HepG2 (cell line): ENCODE results near the gene COASY. TPM values are rescaled to one million over a fixed set of nuclear protein-coding genes. Genes with fewer than 3 reads are reported as not detected.
A peak's percentile ranks its signal among the peaks of the same experiment; 100 is the strongest.

Source experiments
- ATAC-seq: fragments of 200-7000 bp; cut with Tn5 transposase; 3 replicates; pipeline ENCODE4 v1.9.1; 2020; ENCODE audit warnings: mild to moderate bottlenecking, moderate library complexity
- BruUV-seq: library from RNA; stranded (reverse); fragments of 400-500 nt; replicated peaks from 2 replicates; lab custom pipeline; 2021; lab: Mats Ljungman, UMichigan
- CTCF ChIA-PET: fragments of 300-600 bp; formaldehyde crosslinking; extraction: SDS; loops from one replicate; lab custom pipeline; 2021; ENCODE audit warnings: low total read pairs, inconsistent platforms, low intra/inter-chr PET ratio; lab: Yijun Ruan, JAX
- POLR2A ChIA-PET: fragments of 350-600 bp; sonication (Branson Sonifier 250); formaldehyde crosslinking; loops from one replicate; lab custom pipeline; 2020; ENCODE audit warnings: antibody characterized with exemption, inconsistent platforms; lab: Yijun Ruan, JAX
- DNase-seq: peaks from one replicate; pipeline ENCODE4 v3.0.0-alpha.2; 2015; ENCODE audit warnings: low spot score
- FAIRE-seq: peaks from 3 replicates; lab custom pipeline; 2011; peaks lifted over from hg19 to GRCh38; lab: Jason Lieb, UNC
- H2AFZ ChIP-seq: one replicate; pipeline ENCODE4 v1.6.1; 2011; ENCODE audit warnings: low read length, inconsistent platforms
- H3K27ac ChIP-seq: fragments of 300-600 bp; 3 replicates; pipeline ENCODE4 v1.8.0; 2011; ENCODE audit warnings: mixed run types, mild to moderate bottlenecking, mixed read lengths, low read length, inconsistent platforms; ENCODE audit not compliant: insufficient read depth; ENCODE audit errors: extremely low read length
- H3K27me3 ChIP-seq, 2 experiments: fragments of 200-600 bp in 1 of 2; 2 replicates in 1 of 2; 3 replicates in 1 of 2; pipeline versions ENCODE4 v1.6.0 to v1.8.0; 2011; ENCODE audit warnings: low read length in 2 of 2, mild to moderate bottlenecking in 2 of 2, moderate library complexity in 2 of 2, inconsistent platforms in 1 of 2; ENCODE audit not compliant: insufficient read depth in 2 of 2, control insufficient read depth in 1 of 2
- H3K36me3 ChIP-seq, 2 experiments: fragments of 200-600 bp in 1 of 2; replicated peaks in 1 of 2; 2 replicates in 1 of 2; 3 replicates in 1 of 2; pipeline versions ENCODE4 v1.5.1 to v1.8.0; 2011; ENCODE audit warnings: low read length in 2 of 2, inconsistent platforms in 1 of 2; ENCODE audit not compliant: insufficient read depth in 2 of 2, control insufficient read depth in 1 of 2
- H3K4me1 ChIP-seq: 2 replicates; pipeline ENCODE4 v1.5.1; 2012; ENCODE audit warnings: low read length, inconsistent platforms; ENCODE audit not compliant: insufficient read depth
- H3K4me2 ChIP-seq: 2 replicates; pipeline ENCODE4 v1.6.0; 2011; ENCODE audit warnings: low read depth, low read length, inconsistent platforms
- H3K4me3 ChIP-seq, 3 experiments: fragments of 200-600 bp in 1 of 3; sonication (generic), shearing (Covaris generic) in 1 of 3; replicated peaks in 1 of 3; 2 replicates each; pipeline ENCODE4 v1.5.1; 2011 to 2016; ENCODE audit warnings: low read length in 3 of 3, inconsistent platforms in 2 of 3, low read depth in 2 of 3, mild to moderate bottlenecking in 2 of 3, control low read depth in 1 of 3, mixed read lengths in 1 of 3; ENCODE audit not compliant: insufficient read depth in 1 of 3
- H3K79me2 ChIP-seq: one replicate; pipeline ENCODE4 v1.6.1; 2011; ENCODE audit warnings: low read length, inconsistent platforms; ENCODE audit not compliant: insufficient read depth
- H3K9ac ChIP-seq: 2 replicates; pipeline ENCODE4 v1.6.0; 2011; ENCODE audit warnings: mild to moderate bottlenecking, low read depth, low read length, inconsistent platforms; ENCODE audit not compliant: insufficient read depth
- H3K9me3 ChIP-seq: 2 replicates; pipeline ENCODE4 v1.5.1; 2012; ENCODE audit warnings: mild to moderate bottlenecking, low read length
- H4K20me1 ChIP-seq: 2 replicates; pipeline ENCODE4 v1.6.0; 2011; ENCODE audit warnings: inconsistent platforms, mild to moderate bottlenecking, low read length, moderate library complexity; ENCODE audit not compliant: insufficient read depth
- AGO2 ChIP-seq: fragments of 200-400 bp; formaldehyde crosslinking; optimal IDR thresholded peaks from 2 replicates; pipeline ENCODE3; 2017; ENCODE audit warnings: mild to moderate bottlenecking, low read depth, low read length, moderate library complexity
- DZIP1 ChIP-seq: sonication (generic); formaldehyde crosslinking; IDR thresholded peaks from 2 replicates; pipeline ENCODE4 v1.5.0; 2020; ENCODE audit warnings: mild to moderate bottlenecking, missing genetic modification reagents
- TEAD2 ChIP-seq: sonication (generic); formaldehyde crosslinking; IDR thresholded peaks from 2 replicates; pipeline ENCODE4 v1.9.0; 2021; ENCODE audit warnings: missing genetic modification reagents
- ZBTB4 ChIP-seq: sonication (generic); formaldehyde crosslinking; IDR thresholded peaks from 2 replicates; pipeline ENCODE4 v1.4.0; 2020; ENCODE audit warnings: missing genetic modification reagents, mild to moderate bottlenecking, borderline replicate concordance
- ZFY ChIP-seq: sonication (generic); formaldehyde crosslinking; IDR thresholded peaks from 2 replicates; pipeline ENCODE4 v1.4.0; 2020; ENCODE audit warnings: missing genetic modification reagents
- ZNF232 ChIP-seq: sonication (generic); formaldehyde crosslinking; IDR thresholded peaks from 2 replicates; pipeline ENCODE4 v1.4.0; 2020; ENCODE audit warnings: missing genetic modification reagents, borderline replicate concordance
- WGBS: methylation state at CpG from one replicate; pipeline ENCODE4 v1.1.6; 2017; ENCODE audit warnings: low lambda C conversion rate; 5-methylcytosine and 5-hydroxymethylcytosine counted together
- in situ Hi-C: cut with HindIII; loops from 2 replicates; pipeline ENCODE4 v1.10.0; 2017; ENCODE audit warnings: low pct_unique_long_range_greater_than_20kb; ENCODE audit not compliant: extremely low pct_ligation_motif_present
- intact Hi-C: fragments of 100-400 bp; cut with micrococcal nuclease; formaldehyde crosslinking; loops from one replicate; pipeline ENCODE4 v1.10.0; 2022; ENCODE audit not compliant: unreplicated experiment
- polyA plus RNA-seq, 8 experiments: library from polyadenylated mRNA; depleted of rRNA in 3 of 8; stranded (reverse) in 7 of 8; unstranded in 1 of 8; fragments of >200 nt; fragmentation: Illumina TruSeq in 4 of 8; extraction: Trizol in 4 of 8; gene quantifications; 2 replicates each; pipeline versions ENCODE4 v1.2.1 to v1.2.3, GENCODE V29; 2011 to 2016; ENCODE audit warnings: low read depth in 4 of 8, missing spikeins in 1 of 8, mixed read lengths in 1 of 8; ENCODE audit not compliant: insufficient read depth in 1 of 8
- total RNA-seq, 5 experiments: library from RNA; depleted of rRNA; stranded (reverse); fragments of >200 nt; fragmentation: Illumina TruSeq; extraction: Trizol; gene quantifications; 2 replicates each; pipeline ENCODE4 v1.2.3, GENCODE V29; 2016; ENCODE audit warnings: low read depth in 1 of 5
- TF ChIP-seq, protein P1 (sequence below): sonication (generic); formaldehyde crosslinking; IDR thresholded peaks from 2 replicates; pipeline ENCODE4 v1.5.0; 2020; ENCODE audit warnings: missing genetic modification reagents, mild to moderate bottlenecking, borderline replicate concordance

COASY gene
- total and polyA plus RNA-seq, 2 of the 13 experiments (the other 11 are each of a cell fraction or from before 2014, with no cell fraction given), result 90.7 to 125 TPM

DNA sequence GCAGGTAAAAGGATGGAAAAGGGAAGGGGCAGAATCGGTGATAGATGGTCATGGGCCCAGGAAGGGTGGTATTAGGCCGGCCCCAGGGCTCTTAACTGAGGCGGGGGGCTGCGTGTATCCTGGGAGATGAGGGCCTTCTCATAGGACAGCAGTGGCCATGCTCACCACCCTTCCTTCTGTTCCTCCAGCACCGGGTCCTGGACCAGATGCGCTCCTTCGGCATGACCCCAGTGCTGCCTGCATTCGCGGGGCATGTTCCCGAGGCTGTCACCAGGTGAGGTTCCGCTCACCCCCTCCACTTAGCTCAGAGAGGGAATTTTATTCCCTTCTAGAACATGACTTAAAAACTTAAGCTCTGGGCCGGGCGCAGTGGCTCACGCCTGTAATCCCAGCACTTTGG lies 23.5 kb upstream of the COASY start:
- FAIRE-seq (no peak), DNase-seq (no peak), ATAC-seq (no peak)
- H3K4me1 ChIP-seq, result peaks cover 71% of the 10 kb centered on the region
- no peaks in the 10 kb centered on the region for H3K27me3 ChIP-seq
- H3K4me2 ChIP-seq, result no peak overlapping the region
- TF ChIP-seq, protein P1, sequence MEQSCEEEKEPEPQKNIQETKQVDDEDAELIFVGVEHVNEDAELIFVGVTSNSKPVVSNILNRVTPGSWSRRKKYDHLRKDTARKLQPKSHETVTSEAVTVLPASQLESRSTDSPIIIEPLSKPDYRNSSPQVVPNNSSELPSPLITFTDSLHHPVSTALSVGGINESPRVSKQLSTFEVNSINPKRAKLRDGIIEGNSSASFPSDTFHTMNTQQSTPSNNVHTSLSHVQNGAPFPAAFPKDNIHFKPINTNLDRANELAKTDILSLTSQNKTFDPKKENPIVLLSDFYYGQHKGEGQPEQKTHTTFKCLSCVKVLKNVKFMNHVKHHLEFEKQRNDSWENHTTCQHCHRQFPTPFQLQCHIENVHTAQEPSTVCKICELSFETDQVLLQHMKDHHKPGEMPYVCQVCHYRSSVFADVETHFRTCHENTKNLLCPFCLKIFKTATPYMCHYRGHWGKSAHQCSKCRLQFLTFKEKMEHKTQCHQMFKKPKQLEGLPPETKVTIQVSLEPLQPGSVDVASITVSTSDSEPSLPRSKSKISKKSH (CRISPR knock-in tag), result 0 out of 2 replicates have a peak, but pooled peaks have one; percentile 17
- TF ChIP-seq DZIP1 (CRISPR knock-in tag), result 0 out of 2 replicates have a peak, but pooled peaks have one; percentile 29
- TF ChIP-seq ZBTB4 (CRISPR knock-in tag), result no peak
- peak; percentile 54 for TF ChIP-seq AGO2
- 0 out of 2 replicates have a peak, but pooled peaks have one; percentile 7 for TF ChIP-seq ZFY (CRISPR knock-in tag)
- 0 out of 2 replicates have a peak, but pooled peaks have one; percentile 18 for TF ChIP-seq TEAD2 (CRISPR knock-in tag)
- no peak for TF ChIP-seq ZNF232 (CRISPR knock-in tag)
- no TSS peak for BruUV-seq
- no peaks in the 10 kb centered on the region for H4K20me1 ChIP-seq
- no peaks in the 10 kb centered on the region for H3K9me3 ChIP-seq
- H3K27ac ChIP-seq, result no peak overlapping the region
- 99% methylated on average over 14 of the region's 14 CpGs for WGBS
- in situ Hi-C loops, result no loop called here
- no peak overlapping the region for H2AFZ ChIP-seq
- ChIA-PET POLR2A (interaction anchor here (0.7 to 4.2 kb wide), 3 partner anchors 9 to 297 kb away, joined by 3 to 68 read pairs (median 45); partner anchors contain the start of gene HSD17B1), CTCF (no interaction called here)
- H3K4me3 ChIP-seq, result no peak overlapping the region
- peaks cover 13% of the 10 kb centered on the region for H3K79me2 ChIP-seq
- H3K36me3 ChIP-seq, result peaks cover 3 to 11% of the 10 kb centered on the region in 2 experiments; a peak in 2 of 5 replicates
- intact Hi-C loops, result no loop called here
- H3K9ac ChIP-seq, result no peak overlapping the region
